Urinary bladder (tissue), 4 donors: ENCODE measurements around the gene EGFL7. TPM values are rescaled to one million over a fixed set of nuclear protein-coding genes. Genes with fewer than 3 reads are reported as not detected.

Source experiments
- DNase-seq: peaks from one replicate; pipeline ENCODE4 v3.0.0-alpha.2; 2015; ENCODE audit errors: extremely low spot score
- H3K27ac ChIP-seq: one replicate; pipeline ENCODE4 v1.5.1; 2013; ENCODE audit warnings: low read depth, mild to moderate bottlenecking, moderate library complexity
- H3K36me3 ChIP-seq: one replicate; pipeline ENCODE4 v1.6.1; 2013; ENCODE audit warnings: mild to moderate bottlenecking, moderate library complexity; ENCODE audit not compliant: insufficient read depth
- H3K4me1 ChIP-seq: one replicate; pipeline ENCODE4 v1.6.1; 2013; ENCODE audit warnings: mild to moderate bottlenecking, moderate library complexity; ENCODE audit not compliant: insufficient read depth
- H3K4me3 ChIP-seq: one replicate; pipeline ENCODE4 v1.5.1; 2013; ENCODE audit warnings: low read depth, low read length
- WGBS: extraction: QIAGEN DNeasy Blood & Tissue Kit; methylation state at CpG from one replicate; pipeline ENCODE4 v1.1.7; 2013; 5-methylcytosine and 5-hydroxymethylcytosine counted together
- polyA plus RNA-seq: library from polyadenylated mRNA; stranded (reverse); fragments of 200-250 nt; gene quantifications from one replicate; pipeline ENCODE4 v1.2.3, GENCODE V29; 2013
- total RNA-seq: library from RNA; depleted of rRNA; stranded (reverse); fragments of >200 nt; gene quantifications from one replicate; pipeline ENCODE4 v1.2.3, GENCODE V29; 2014
- donor health status: healthy with polysubstance abuse.
- donor health status: healthy.

Gene EGFL7
- total and polyA plus RNA-seq, 2 donors: 43.6 to 138 TPM

DNA sequence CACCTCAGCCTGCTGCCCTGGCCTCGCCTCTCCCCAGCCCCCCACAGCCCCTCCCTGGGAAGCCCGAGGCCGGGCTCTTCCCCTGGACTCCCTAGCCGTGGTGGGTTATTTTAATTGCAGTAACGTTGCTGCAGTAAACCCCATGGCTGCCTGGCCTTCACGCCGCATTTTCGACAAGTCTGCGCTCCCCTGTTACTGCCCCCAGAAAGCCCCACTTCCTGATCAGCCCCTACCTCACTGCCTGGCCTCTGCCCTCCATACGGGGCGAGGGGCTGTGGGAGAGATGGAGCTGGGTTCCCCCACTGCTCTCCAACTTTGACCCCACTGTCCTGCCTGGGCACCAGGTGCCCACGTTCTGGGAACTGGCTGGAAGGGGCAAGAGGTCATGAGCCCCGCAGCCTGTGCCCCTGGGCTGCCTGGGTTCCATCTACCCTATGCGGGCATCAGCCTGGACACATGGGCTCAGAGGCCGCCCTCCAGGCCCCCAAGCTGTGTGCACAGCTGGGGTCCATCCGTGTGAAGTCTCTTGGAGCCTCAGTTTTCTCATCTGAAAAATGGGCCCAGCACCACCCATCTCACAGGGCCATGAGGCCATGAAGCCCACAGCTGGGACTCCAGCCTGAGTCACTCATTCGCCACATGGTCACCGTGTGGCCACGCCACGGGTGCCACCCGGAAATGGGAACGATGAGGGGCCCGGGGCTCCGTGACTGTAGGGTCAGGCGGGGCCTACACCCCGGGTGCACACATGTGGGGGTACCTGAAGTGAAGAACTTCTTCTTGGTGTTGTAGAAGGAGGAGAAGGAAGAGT, 11.5 kb downstream of the EGFL7 start:
- no peak for DNase-seq
- 82% methylated on average over 26 of the region's 26 CpGs for WGBS
- H3K36me3 ChIP-seq: no peaks in the 10 kb centered on the region
- H3K4me3 ChIP-seq: no peak overlapping the region
- no peaks in the 10 kb centered on the region for H3K4me1 ChIP-seq
- no peak overlapping the region for H3K27ac ChIP-seq

DNA sequence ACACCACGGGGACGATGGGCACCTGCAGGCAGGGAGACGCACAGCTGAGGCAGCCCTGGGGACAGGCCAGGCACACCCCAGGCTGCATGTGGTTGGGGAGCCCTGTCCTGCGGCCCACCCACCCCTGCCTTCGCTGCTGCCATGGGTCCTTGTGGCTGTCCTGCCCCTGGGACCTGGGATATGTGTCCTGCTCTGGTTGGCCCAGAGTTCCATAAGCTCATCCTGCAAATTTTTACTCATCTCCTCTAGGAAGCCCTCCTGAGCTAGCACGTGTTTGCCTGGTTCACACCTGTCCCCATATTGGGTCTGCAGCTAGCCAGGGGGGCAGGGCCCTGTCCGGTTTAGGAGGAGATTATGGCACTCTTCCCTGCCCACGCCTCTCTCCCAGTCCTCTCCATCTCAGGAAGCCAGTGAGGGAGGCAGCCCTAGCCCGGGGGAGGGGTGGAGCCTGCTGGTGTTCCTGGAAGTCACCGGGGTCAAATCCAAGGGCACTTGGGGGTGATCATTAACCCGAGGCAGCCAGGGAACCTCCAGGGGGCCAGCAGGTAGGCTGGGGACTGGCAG, 12.2 kb downstream of the EGFL7 start:
- H3K4me1 ChIP-seq: no peaks in the 10 kb centered on the region
- 77% methylated on average over 11 of the region's 11 CpGs for WGBS
- H3K4me3 ChIP-seq: no peak overlapping the region
- no peak overlapping the region for H3K27ac ChIP-seq
- H3K36me3 ChIP-seq: no peaks in the 10 kb centered on the region
- no peak for DNase-seq

DNA sequence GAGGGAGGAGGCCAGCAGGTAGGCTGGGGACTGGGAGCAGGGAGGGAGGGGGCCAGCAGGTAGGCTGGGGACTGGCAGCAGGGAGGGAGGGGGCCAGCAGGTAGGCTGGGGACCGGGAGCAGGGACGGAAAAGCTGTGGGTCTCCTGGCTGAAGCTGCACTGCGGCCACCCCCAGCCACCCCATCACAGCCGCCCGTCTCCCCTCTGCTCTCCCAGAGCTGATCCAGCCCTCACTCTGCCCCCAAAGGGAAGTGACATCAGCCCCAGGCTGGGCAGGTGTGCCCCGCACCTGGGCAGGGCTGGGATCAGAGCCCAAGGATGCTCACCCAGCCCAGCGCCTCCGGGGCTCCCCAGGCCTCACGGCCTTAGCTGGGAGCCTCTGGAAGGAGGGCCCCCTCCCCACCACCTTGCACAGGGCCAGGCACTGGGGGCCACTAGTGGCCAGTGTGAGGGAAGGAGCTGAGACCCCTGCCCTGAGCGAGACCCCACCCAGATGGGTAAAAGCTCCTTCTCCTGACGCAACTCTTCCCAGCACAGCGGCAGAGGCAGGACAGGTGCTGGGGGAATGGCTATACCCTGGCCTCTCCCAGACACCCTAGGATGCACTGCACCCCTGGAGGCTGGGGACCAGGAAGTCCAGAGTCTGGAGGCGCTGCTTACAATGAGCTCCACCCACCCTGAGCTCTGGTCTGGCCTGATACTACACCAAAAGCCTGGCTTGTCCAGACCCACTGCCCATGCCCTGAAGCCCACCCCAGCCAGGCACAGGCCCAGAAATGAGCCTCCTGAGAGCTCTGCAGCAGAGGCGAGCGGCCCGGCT, 13.0 kb downstream of the EGFL7 start:
- Histone ChIP-seq H3K36me3 (no peaks in the 10 kb centered on the region), H3K4me1 (no peaks in the 10 kb centered on the region), H3K27ac (no peak overlapping the region), H3K4me3 (no peak overlapping the region)
- WGBS: 92% methylated on average over 16 of the region's 16 CpGs
- no peak for DNase-seq

DNA sequence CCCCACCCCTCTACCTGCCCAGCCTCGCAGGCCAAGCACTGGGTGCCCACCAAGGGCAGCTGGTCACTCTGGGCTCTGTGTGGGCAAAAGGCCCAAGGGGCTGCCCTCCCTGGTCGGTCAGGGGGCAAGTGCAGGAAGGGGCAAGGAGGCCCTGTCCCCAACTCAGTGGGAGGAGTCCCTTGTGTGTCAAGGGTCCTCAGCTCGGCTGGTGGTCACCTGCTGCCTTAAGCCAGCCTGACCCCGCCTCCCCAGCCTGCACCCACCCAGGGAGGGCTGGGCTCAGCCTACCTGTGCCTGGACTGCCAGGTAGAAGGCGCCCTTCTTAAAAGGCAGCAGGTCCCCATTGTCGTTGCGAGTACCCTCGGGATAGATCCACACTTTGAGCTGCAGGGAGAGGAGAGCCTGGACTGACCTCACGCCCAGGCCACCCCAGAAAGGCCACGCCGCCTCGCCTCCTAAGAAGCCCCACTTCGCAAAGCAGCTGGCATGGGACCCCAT, 13.6 kb downstream of the EGFL7 start:
- H3K27ac ChIP-seq: no peak overlapping the region
- 95% methylated on average over 13 of the region's 13 CpGs for WGBS
- no peaks in the 10 kb centered on the region for H3K4me1 ChIP-seq
- no peak overlapping the region for H3K4me3 ChIP-seq
- no peaks in the 10 kb centered on the region for H3K36me3 ChIP-seq
- DNase-seq: no peak

DNA sequence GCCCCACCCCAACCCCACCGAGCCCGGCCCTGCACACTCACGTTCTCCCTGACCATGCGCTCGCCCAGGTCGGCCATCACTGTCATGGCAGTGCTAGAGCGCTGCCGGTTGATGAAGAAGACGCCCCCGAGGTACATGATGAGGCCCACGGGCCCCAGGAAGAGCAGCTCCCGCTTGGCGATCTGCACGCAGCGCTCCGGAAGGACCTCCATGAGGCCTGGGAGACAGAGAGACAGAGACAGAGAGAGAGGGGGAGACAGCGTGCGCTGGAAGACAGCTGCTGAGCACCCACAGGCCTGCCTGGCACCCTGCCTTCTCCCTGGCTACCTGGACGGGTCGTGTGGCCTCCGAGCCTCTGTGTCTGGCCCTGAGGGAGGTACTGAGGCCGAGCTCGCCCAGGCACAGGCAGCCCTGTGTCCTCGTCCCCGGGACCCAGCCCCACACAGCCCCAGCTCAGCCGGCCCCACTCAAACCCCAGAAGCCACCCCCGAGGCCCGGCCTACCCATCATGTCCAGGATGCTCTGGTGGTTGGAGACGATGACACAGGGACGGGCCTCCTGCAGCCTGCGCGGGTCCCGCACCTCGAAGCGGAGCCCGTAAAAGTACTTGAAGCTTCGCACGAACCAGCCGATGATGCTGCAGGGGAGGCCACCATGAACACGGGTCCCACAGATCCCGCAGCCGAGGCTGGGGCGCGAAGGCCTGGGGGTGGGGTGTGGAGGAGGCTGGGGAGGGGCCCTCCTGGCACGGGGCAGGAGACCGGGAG, 14.4 kb downstream of the EGFL7 start:
- WGBS: 91% methylated on average over 46 of the region's 46 CpGs
- Histone ChIP-seq H3K4me3 (no peak overlapping the region), H3K27ac (no peak overlapping the region), H3K4me1 (no peaks in the 10 kb centered on the region), H3K36me3 (no peaks in the 10 kb centered on the region)
- DNase-seq: no peak

DNA sequence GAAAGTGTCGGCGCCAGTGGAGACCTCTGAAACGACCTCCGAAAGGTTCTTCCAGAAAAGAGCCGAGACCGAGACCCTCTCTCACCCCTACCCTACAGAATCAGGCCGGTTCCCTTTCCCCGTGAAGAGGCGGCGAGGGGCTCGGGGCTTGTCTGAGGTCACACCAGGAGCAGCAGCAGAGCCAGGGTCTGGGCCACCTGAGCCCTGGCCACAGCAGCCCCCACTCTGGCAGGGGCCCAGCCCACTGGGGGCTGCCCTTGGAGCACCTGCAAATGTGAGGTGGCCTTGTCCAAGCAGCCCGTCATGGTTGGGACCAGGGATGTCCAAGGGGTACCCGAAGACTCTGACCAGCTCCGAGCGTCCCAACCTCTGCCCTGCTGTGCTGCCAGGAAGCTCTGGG, 15.3 kb downstream of the EGFL7 start:
- Histone ChIP-seq H3K36me3 (no peaks in the 10 kb centered on the region), H3K4me3 (no peak overlapping the region), H3K4me1 (no peaks in the 10 kb centered on the region), H3K27ac (no peak overlapping the region)
- no peak for DNase-seq
- WGBS: 94% methylated on average over 15 of the region's 15 CpGs

DNA sequence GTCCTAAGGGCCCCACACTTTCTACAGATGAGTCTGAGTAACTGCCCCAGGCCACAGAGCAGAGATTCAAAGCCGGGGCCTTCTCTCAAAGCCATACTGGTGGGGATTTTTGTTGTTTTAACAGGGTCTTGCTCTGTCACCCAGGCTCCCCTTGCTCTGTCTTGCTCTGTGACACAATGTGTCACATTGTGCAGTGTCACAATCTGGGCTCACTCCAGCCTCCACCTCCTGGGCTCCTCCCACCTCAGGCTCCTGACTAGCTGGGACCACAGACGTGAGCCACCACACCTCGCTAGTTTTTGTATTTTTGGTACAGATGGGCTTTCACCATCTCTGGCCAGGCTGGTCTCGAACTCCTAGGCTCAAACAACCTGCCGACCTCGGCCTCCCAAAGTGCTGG, 15.9 kb downstream of the EGFL7 start:
- H3K36me3 ChIP-seq: no peaks in the 10 kb centered on the region
- no peak overlapping the region for H3K27ac ChIP-seq
- no peak for DNase-seq
- 91% methylated on average over 6 of the region's 6 CpGs for WGBS
- H3K4me1 ChIP-seq: no peaks in the 10 kb centered on the region
- H3K4me3 ChIP-seq: no peak overlapping the region

DNA sequence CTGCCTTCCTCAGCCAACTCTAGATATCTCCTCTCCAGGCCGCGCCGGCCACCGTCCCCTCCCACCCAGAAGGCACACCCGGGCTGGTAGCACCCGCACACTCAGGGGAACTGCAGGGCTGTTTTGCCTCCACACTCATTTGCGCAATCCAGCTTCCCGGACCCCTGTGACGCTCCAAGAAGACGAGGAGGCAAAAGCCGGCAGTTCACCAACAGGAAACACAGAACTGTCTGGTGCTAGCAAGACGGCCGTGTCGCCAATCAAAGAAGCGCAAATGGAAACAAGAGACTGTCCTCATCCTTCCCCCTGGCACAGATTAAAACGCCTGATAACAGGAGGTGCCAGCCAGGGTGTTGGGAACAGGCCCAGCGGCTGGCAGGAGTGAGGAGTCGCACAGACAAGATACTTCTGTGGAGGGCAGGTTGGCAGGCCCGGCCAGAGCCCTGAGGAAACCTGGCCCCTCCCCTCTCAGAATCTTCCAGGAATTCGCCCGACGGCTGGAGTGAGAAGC, 16.8 kb downstream of the EGFL7 start:
- no peak for DNase-seq
- H3K36me3 ChIP-seq: no peaks in the 10 kb centered on the region
- WGBS: 73% methylated on average over 22 of the region's 22 CpGs
- H3K27ac ChIP-seq: no peak overlapping the region
- no peak overlapping the region for H3K4me3 ChIP-seq
- no peaks in the 10 kb centered on the region for H3K4me1 ChIP-seq

DNA sequence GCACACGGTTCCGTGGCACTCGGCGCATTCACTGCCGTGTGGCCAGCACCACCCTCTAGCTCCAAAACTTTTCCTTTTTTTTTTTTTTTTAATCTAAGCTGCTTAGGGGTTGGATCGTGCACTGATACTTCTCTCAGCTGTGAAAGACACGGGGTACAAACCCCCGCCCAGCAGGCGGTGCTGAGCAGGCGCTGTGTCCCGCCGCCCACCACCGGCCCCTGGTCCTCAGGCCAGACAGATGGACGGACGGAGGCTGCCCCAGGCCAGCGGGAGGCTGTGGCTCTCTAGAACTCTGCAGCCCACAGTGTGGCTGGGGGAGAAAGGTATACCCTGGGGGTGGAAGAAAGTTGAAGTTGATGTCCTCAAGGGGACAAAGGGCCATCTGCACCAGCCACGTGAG, 18.3 kb downstream of the EGFL7 start:
- WGBS: 96% methylated on average over 17 of the region's 17 CpGs
- DNase-seq: no peak

DNA sequence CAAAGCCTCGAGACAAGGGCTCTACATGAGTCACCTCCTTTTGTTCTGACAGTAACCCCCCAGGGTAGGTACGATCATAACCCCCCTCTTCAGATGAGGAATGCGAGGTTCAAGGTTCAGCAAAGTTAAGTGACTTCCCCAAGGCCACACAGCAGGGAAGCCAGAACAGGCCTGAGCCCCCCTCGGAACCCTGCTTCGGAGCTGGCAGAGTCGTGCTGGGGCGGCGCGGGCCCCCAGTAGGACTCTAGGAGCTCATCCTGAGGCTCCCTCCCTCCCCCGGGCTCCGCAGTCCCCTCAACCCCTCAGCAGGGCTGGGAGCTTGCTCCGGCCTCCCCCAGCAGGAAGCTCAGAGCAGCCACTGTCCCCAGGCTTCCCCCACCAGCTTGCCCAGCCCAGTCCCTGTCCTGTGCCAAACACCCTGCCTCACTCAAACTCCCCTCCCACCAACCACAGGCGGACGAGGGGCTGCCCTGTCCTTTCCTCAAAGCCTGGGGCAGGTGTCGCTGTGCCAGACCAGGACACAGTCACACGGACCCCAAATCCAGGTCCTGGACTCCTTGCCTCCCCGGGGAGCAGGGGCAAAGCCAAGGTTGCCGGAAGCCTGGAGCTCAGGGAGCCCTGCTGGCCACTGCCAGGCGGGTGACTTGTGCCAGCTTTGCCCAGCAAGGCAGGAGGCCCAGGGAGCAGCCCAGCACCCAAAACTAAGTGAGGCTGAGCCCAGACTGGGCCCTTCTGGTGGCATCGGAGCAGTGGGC, 19.4 kb downstream of the EGFL7 start:
- Histone ChIP-seq H3K4me1 (no peaks in the 10 kb centered on the region), H3K27ac (no peak overlapping the region), H3K36me3 (no peaks in the 10 kb centered on the region), H3K4me3 (no peak overlapping the region)
- WGBS: 93% methylated on average over 20 of the region's 20 CpGs
- no peak for DNase-seq

More for the DNA sequence above, 18.3 kb downstream of the EGFL7 start:
- no peaks in the 10 kb centered on the region for H3K4me1 ChIP-seq
- no peaks in the 10 kb centered on the region for H3K36me3 ChIP-seq
- no peak overlapping the region for H3K4me3 ChIP-seq
- no peak overlapping the region for H3K27ac ChIP-seq

DNA sequence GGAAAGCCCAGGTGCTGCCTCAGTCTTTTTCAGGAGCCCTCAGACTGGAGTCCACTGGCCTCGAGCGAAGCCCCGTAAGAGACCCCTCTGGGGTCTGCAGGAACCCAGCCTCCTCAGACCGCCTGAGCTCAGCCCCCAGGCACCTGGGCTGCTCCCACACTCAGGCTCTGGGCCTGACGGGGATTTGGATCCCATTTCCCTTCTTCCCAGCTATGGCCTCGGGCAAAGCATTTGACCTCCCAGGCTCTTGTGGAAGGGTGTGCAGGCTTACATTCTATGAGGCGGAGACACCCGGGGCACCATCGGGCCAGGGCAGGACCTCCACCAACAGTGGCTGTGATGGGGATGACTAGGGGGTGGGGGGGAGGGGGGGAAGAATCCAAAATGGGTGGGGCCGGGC, 20.0 kb downstream of the EGFL7 start:
- no peak for DNase-seq
- H3K36me3 ChIP-seq: no peaks in the 10 kb centered on the region
- H3K4me1 ChIP-seq: no peaks in the 10 kb centered on the region
- H3K27ac ChIP-seq: no peak overlapping the region
- no peak overlapping the region for H3K4me3 ChIP-seq
- 91% methylated on average over 10 of the region's 10 CpGs for WGBS

DNA sequence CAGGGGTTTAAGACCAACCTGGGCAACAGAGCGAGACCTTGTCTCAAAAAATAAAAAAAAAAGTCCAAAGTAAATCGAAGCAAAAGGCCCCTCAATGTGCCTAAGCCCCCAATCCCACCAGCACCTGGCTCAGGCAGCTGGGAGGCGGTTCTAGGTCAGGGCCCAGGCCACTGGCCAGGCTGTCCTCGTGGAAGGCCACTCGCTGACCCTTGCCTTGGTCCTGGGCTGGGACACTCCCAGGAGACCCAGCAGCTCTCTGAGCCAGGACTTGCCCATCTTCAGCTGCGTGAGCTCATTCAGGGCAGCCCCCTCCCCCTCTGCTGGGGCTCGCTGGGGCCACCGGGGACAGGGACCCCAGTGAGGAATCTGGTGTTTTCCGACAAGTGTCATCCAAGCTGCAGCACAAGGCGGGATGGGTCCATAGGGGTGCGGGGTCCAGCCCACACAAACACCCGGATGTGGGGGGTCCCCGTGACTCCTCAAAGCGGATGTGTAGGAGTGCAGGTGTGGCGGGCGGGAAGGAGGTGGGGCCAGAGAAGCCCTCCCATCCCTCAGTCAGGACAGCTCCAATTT, 20.5 kb downstream of the EGFL7 start:
- H3K36me3 ChIP-seq: no peaks in the 10 kb centered on the region
- WGBS: 93% methylated on average over 16 of the region's 16 CpGs
- H3K4me3 ChIP-seq: no peak overlapping the region
- no peak overlapping the region for H3K27ac ChIP-seq
- no peak for DNase-seq
- H3K4me1 ChIP-seq: no peaks in the 10 kb centered on the region
